ENCODE data around the gene AGAP1.

The AGAP1 gene

DNA sequence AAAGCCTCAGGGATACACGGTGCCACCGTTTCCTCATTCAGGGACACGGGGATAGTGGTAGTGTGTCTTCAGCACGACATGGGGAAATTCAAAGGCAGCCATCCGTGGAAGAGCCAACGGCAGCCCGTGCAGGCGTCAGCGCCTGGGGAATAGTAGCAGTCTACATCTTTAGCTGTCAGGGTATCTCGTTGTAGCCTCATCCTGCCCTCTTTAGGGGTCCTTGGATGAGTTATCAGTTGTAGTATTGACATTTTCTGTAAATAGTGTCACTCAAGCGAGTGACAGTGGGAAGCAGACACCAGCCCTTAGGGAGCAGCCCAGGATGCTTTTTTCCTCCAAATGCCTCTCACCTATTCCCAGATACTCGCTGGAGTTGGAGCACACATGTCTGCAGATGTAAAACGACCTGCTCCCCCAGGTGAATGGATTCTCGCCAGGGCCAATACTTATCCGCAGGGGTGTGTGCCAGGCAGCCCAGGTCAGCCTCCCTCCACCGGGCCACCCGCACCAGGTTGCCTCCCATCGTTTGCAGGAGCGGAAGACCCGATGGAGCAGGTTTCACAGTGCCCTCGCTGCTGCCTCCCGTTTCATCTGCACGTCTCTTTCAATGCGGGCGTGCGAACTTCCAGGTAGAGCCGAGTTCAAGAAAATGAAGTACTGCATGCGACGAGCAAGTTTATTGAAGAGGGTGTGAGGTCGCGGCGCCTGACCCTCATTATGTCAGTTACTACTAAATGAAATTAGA lies 41.0 kb downstream of the AGAP1 start:
- no peak for DNase-seq

DNA sequence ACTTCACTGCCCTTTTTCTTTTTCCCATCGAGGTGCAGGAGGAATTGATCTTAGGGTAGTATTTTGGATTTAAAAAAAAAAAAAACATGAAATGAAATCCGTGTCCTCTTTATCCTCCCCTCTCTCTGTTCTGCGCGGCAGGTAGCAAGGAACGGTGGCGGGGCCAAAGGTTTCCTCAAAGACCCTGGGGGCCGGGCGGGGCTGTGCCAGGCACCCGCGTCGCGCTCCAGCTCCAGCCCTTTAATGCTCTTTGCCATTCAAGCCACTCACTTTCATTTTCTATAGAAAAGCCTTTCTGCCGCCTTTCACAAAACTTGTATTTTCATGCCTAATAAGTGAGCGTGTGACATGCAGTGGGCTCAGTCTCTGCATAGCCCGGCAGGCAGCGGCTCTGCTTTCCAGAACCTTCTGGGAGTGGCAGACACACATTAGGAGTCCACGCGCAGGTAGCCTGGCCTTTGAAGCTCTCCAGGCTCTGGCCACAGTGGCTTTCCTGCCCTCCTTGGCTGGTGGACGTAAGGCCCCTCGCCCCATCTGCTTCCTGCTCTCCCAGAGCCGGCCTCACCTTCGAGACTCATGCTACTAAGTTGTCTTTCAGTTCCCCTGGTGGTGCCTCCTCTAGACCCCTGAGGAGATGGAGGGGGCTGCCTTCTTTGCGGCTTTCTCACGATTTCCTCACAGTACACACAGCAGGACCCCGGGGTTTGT lies 41.7 kb downstream of the AGAP1 start:
- no peak for DNase-seq

DNA sequence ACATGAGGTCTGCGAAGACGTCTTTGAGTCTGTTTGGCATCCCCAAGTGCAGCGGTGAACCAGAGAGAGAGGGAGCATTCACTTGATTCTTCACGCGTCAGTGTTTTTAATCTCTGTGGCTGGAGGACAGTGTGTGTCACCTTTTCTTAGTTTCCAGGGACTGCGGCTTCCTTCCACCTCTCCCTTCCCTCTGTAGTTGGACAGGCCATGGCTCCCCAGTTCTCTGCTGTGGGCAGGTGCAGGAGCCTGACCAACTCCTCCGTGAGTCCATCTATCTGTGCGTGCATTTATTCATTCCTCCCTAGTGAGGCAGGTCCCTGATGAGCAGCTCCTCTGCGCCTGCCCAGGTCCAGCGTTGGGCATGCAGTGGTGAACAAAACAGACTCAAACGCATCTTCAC lies 42.9 kb downstream of the AGAP1 start:
- DNase-seq: no peak

DNA sequence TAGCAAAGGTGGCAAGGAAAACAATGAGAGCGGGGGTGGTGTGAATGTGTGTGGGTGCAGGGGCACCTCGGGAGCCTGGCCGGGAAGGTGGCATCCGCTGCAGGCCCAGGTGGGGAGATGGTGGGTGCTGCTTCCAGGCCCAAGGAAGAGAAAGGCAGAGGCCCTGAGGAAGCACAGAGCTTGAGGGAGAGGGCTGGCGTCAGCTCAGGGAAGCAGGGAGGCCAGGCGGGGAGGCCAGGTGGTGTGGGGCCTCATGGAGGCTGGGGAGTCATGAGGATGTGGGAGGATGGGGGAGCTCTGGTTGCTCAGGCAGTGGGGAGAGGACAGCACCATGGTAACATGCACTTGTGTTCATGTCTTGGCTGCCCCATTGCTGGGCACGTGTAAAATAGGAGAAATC lies 43.3 kb downstream of the AGAP1 start:
- DNase-seq: no peak

DNA sequence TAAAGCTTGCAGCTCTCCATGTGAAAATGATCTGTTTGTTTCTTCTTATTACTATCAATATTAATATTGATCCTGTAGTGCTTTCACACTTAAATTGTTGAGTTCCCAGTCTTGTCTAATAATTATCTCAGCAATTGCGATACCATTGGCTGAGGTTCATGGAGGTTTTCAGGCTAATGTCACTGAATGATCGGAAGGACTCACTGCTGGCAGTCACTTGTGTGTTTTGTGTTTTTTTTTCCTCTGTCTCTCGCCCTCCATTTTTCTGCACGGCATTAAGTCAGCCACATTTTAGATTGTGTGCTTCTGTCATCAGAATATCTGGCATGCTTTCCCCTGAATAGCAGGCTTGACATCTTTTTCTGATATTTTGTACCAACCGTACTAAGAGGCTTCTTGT lies 43.7 kb downstream of the AGAP1 start:
- DNase-seq: no peak

DNA sequence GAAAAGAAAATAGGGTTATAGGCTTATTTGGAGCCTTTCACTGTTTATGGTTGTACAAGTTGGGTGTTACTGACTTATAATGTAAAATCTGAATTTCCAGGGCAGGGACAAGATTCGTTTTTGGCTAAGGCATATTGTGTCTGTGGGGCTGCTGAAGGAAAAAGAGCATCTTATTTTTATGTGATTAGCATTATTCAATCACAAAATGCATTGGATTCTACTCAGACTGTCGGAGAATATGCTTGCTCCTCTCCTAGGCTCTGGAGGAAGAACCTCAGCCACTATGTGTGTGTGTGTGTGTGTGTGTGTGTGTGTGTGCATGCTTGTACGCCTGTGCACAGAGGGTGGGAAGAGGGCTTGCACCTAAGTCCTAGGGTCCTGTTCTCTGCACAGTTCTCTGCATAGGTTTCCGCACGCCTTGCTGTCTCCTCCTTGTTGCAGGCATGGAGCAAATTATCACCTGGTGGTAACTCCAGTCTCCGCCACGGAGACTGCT lies 44.3 kb downstream of the AGAP1 start:
- no peak for DNase-seq

DNA sequence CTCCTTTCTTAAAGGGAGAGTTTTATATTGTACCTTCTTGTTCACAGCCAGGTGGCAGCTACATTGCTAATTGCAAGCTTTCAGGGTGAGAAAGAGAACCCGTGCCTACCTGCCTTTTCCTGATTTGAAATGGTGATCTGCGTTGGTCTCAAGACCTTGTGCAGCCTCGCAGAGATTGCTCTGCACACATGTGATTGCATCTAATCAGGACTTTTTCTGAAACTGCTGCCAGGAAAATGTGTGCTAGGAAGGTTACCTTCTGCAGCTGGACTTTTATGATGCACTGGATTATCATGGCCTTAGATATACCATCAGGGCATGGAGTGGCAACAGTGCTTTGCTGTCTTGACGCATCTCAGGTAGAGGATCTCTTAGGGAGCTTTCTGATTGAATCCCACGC lies 45.1 kb downstream of the AGAP1 start:
- no peak for DNase-seq

DNA sequence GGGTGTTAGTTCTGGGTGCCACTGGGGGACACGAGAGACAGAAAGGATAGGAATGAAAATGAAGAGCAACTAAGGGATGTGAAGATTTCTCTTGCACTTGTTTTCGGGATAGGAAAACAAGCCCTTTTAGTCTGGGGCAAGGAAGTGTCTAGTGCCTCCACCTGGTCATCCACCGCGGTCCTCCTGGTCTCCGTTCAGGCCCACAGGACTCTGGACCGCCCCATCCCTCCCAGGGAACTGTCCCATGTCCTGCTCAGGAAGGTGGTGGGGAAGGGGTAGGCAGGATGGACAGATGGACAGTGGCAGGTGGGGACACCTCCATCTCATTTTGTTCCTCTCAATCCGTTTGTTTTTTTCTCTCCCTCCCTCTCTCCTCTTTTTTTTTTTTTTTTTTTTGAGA lies 45.9 kb downstream of the AGAP1 start:
- no peak for DNase-seq

DNA sequence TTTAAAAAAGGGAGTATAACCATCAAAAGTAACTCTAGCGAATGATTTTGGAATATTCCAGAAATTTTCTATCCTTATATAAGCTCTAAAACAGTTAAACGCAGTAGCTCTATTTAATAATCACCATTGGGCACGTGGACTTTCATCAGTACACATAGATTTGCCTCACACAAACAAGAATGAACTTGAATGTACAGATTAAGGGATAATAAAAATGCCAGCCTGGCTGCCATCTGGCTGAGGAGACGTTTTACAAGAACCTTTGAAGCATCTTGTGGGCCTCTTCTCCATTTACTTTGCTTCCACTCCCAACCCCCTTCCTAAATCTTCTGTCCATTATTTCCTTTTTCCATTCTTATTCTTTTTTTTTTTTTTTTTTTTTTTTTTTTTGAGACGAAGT lies 47.2 kb downstream of the AGAP1 start:
- no peak for DNase-seq

DNA sequence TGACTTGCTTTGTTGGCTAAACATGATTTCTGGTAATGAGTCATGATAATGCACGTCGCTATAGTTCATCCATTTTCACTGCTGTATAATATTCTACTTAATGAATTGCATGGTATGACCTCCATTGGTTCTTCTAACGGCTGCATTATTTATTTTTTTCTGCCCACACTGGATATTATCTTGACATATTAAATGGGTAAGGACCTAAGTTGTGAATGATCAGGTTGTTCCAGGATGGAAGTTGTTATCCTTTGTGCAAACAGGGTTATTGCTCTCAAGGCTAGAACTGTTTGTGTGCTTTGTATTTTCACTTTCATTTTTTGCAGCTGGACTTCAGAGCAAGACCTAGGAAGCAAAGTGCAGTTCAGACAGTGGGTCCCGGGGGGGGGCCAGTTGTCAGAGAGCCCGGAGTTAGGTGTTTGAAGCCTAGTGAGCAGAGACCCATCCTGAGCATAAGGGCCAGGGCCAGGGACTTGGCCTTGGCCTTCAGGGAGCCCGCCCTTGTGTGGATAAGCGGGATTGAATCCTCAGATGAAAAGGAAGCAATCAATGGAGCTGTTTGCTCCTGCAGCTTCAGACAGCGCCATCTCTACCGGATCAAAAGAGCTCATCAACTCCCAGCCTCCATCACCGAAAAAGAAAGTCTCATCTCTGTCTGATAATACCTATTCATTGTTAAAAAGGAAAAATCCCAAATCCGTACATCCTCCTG lies 48.2 kb downstream of the AGAP1 start:
- no peak for DNase-seq

DNA sequence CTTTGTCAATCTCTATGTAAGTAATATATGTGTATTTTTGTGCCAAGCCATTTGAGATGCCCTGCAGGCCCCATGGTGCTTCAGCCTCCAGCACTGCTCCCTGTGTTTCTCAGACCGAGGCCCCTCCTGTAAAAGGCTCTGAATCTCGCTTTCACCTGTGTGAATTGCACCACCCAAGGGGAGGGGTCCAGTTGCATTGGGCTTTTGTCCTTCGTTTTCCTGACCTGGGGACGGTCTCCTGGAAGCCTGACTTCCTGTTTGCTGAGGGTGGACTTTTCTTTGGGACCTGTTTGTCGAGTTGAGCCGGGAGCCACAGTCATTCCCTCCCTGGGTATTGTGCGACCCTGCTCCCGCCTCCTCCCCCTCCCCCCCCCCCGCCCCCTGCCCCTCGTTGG lies 48.9 kb downstream of the AGAP1 start:
- no peak for DNase-seq

DNA sequence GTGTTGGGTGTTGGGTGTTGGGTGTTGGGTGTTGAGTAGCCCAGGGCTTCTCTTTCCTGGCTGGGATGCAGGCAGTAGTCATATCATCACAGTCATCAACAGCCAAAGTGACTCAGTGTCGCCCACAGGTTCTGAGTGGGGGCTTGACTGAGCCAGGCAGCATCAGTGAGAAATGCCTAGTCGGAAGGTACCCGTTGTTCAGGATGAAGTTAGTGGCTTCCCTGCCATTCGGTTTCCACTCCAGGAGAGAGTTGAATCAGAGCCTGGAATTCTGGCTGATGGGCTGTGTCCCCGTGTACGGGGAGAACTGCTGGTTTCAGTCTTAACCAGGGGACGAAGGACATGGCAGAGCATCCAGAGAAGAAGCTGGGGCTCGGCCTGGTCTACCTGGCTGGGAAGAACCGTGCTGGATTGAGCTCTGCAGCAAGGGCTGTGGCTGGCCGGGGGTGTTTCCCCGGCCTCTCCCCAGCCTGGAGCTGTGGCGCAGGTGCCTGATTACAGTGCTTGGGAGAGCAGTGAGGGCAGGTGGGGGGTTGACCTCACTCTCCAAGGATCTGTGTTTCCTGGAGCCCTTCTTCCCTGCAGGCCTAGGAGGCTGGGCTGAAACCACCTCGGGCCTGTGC lies 49.4 kb downstream of the AGAP1 start:
- DNase-seq: no peak

DNA sequence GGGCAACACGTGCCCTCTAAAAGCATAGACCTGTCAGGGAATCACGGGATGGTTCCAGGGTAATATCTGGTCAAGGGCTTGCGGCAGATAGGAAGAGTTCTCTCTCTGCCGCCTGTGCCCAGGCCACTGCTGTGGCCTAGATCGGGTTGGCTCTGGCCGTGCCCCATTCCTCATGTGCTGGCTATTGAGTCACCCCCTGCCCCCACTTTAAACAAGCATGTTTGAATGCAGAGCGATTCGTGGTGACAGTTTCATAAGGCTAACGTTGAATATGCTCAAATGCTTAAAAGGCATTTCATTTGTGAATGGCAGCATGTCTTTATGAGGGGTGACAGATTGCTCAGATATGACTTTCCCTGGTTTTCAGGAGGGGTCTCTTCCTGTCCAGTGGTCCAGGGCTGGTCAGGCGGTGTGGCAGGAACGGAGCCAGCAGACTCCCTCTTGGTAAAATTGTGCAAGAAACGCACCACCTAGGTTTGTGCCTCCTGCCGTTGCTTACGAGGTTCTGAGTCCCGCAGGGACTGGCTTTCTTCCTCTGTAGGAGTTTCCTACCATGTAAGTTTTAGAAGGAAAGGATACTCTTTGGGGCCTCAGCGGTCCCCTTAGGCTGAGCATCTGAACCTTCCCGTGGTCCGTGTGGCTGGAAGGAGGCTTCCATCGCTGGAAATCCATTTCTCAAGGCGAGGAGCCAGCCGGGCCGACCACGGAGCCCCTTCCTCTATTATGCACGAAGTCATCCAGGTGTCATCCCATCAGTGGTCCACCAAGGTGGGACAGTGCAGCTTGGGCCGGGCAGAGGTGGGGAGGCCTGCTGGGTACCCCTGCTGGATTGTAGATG lies 50.2 kb downstream of the AGAP1 start:
- DNase-seq: no peak

DNA sequence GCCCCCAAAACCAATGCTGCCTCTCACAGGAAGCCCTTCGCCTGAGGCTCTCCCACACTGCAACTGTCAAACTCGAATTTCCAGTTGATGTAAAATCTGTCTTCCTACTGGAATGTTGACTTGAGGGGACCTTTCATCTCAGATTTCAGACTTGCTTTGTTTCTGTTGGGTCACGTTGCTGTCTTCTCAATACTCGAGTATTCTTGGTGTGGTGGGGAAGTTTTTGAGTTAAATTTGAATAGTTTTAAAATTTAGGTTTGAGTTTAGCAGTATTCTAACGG lies 50.8 kb downstream of the AGAP1 start:
- no peak for DNase-seq

DNA sequence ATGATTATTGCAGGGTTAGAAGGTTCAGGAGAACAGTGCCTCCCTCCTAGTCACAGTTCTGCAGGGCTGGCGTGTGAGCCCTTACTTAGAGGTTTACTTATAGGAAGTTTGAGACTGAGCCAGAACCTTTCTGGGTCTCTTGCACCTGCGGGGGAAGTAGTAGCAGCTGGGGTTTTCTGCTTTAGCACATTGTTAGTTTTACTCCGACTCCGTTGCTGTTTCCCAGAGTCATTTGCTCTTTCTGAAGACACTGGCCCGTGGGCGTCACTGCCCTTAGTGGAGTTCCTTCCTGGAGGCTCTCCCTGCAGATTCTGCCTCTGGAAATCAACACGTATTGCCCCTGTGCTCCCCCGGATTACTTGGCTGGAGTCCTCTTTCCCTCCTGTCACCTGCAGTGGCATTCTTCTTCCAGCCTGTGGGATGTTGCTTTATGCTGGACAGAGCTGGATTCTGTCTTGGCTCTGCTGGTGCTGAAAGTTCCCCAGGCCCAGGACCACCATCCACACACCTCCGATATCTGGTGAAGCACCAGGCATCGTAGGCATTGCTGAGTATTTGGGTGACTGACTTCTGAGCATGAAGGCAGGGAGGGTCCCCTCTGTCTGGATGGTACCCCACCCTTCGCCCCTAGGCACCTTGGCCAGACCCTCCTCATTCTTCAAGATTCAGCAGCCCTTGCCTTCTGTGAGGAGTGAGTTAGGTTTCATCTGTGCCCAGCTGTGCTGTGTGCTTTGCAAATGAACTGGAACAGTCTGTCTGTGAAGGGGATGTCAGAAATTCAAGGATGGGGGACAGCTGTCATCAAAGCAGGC lies 51.7 kb downstream of the AGAP1 start:
- DNase-seq: no peak

DNA sequence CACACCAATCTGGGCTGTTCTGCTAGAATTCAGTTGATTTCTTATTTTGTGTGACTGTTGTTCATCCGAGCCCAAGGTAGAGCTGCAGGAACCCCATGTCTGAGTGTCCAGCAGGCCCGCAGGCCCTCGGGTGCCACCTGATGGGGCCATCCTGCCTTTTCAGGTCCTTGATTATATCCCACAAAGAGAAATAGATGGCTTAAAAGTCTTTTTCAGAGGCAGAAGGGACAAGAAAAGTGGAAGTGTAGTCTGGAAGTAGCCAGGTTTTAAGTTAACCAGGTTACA lies 52.2 kb downstream of the AGAP1 start:
- no peak for DNase-seq

DNA sequence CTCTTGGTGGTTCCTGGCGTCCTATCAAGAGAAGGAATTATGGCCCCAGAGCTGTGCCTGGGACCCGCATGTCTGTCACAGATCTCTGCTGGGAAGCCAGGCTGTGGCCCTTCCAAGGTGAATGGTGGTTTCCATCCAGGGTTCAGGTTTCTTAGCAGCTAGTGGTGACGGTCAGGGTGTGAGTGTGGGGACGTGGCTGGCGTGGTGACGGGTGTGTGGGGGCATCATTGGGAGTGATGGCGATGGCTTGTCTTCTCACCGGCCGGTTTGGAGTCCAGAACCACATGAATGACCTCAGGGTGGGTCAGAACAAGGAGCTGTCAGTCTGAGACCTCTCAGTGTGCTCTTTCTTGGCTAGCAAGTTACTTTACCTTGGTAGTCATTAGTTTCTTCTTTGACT lies 52.6 kb downstream of the AGAP1 start:
- no peak for DNase-seq

DNA sequence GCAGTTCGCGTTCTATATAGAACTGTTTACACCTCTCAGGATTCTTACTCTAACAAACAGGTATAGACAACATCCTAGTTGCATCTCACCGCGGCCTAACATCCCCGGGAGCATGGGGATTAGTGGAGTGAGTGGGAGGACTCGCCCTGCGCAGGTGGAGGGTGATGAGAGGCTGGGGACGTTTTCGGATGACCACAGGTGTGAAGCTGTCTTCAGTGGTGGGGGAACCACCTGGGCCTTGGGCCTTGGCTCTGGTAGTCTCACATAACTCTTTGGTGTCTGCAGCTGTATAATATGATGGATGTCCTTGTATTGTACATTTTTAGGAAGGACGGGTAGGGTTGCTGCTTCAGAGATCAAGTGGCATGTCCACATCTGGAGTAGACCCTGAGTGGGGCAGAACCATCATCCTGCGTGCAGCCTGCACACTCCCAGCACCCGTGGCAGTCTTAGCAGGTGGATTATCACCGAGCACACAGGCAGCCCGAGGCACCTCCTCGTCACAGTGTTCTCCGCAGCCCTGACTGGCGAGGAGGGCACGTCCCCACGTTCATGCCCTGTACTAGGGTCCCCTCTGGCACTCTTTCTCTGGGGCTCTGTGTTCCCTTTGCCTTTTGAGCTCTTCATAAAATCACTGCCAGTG lies 56.0 kb downstream of the AGAP1 start:
- DNase-seq: no peak

DNA sequence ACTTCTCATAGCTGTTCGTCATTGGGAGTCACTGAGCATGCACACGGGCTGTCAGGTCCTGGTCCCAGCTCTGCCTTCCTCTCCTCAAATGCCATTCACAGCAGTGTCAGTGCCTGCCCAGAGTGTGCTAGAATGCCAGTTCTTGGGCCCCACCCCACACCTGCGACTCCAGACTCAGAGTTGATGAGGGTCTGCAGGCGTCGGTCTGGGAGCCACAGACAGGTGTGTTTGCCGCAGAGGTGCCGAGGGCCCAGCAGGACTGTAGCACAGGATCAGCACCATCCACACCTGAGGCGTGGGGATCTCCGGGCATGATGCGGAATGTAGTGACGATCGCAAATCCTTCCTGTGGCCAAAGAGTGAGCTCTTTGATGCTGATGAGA lies 56.5 kb downstream of the AGAP1 start:
- DNase-seq: no peak

DNA sequence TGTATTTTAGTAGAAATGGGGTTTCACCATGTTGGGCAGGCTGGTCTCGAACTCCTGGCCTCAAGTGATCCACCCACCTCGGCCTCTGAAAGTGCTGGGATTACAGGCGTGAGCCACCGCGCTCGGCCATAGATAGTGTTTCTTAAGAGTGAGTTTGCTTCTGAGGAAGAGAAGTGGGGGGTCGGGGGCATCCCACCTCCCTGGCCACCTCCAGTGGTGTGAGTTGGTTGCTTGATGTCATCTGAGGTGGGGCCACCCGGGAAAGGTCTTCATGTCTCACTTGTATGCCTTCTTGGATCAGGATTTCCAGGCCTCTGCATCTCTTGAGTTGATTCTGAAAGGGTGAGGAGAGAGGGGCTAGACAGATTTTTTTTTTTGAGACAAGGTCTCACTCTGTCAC lies 57.1 kb downstream of the AGAP1 start:
- DNase-seq: no peak

DNA sequence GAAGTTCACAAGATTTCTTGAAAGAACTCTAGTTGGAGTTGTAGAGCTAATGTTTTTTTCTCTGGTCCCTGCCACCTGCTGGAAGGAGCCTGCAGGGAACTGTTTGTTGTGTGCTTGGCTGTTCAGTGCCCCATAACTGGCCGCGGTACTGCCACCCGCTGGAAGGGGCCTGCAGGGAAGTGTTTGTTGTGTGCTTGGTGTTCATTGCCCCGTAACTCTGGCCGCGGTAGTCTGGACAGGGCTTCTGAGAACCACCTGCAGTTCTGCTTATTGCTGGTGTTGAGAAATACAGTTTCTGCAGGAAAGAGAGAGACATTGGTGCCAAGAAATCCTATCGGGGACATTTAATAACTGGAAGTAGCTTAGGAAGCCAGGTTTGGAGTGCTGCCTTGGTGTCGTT lies 58.1 kb downstream of the AGAP1 start:
- no peak for DNase-seq

DNA sequence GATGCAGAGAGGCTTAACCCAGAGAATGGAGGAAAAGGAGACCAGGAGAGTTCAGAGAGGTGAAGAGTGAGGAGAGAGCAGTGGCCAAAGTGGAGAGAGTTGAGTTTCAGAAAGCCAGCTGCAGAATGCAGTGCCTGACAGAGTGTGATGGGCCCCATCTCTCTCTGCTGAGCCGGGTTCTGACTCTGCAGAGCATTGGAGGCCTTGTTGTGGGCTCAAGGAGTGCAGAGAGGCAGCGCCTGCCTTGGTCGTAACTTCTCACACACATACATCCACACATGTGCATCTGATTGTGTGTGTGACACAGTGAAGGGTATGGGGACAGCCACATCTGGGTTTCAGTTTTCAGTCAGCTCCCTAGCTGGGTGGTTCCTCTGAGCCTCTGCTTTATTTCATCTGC lies 58.8 kb downstream of the AGAP1 start:
- no peak for DNase-seq

Measured in Kasumi-1 (cell line).